Ovary (tissue), 9 donors: ENCODE results near the gene CELF2. TPM values are rescaled to one million over a fixed set of nuclear protein-coding genes. Genes with fewer than 3 reads are reported as not detected.

Source experiments
- DNase-seq, 5 donors: peaks; one replicate each; pipeline ENCODE4 v3.0.0-alpha.2; 2019 to 2020
- H3K27ac ChIP-seq, 2 donors: fragments of 200-600 bp; one replicate each; pipeline versions ENCODE4 v1.5.1 to v1.8.0; 2019 to 2022
- H3K27me3 ChIP-seq: fragments of 200-600 bp; one replicate; pipeline ENCODE4 v1.8.0; 2022
- H3K36me3 ChIP-seq: fragments of 200-600 bp; sonication (generic); one replicate; pipeline ENCODE4 v1.5.1; 2019
- H3K4me1 ChIP-seq: one replicate; pipeline ENCODE4 v1.8.1; 2013; ENCODE audit warnings: mild to moderate bottlenecking, moderate library complexity; ENCODE audit not compliant: insufficient read depth
- H3K4me3 ChIP-seq: fragments of 200-600 bp; sonication (generic); one replicate; pipeline ENCODE4 v1.5.1; 2017
- H3K9me3 ChIP-seq, 2 donors: fragments of 200-600 bp in 1 of 2; sonication (generic) in 1 of 2; one replicate each; pipeline versions ENCODE4 v1.5.1 to v1.8.1; 2013 to 2019; ENCODE audit warnings: mild to moderate bottlenecking in 1 of 2, moderate library complexity in 1 of 2
- EP300 ChIP-seq: sonication (generic); formaldehyde crosslinking; IDR thresholded peaks from one replicate; pipeline ENCODE4 v1.6.1; 2017; ENCODE audit warnings: antibody characterized with exemption
- POLR2A ChIP-seq: fragments of 450-650 bp; IDR thresholded peaks from one replicate; pipeline ENCODE4 v1.6.1; 2017; ENCODE audit warnings: antibody characterized with exemption, mild to moderate bottlenecking, moderate library complexity
- WGBS, 3 donors: extraction: QIAGEN DNeasy Blood & Tissue Kit in 1 of 3; methylation state at CpG; one replicate each; pipeline versions ENCODE4 v1.1.5 to v1.1.7; 2013 to 2017; 5-methylcytosine and 5-hydroxymethylcytosine counted together
- intact Hi-C, 4 donors: fragments of 100-400 bp; cut with DNase I; formaldehyde crosslinking; loops; one replicate each; pipeline versions ENCODE4 v1.11.0 to v1.15.1; 2022 to 2023
- polyA plus RNA-seq, 2 donors: library from polyadenylated mRNA; stranded (reverse); fragments of 200-250 nt in 1 of 2; fragments of 350-450 nt in 1 of 2; fragmentation: Illumina TruSeq in 1 of 2; extraction: RNeasy Lipid Tissue Mini Kit (QIAGEN cat#74804) in 1 of 2; gene quantifications; one replicate each; pipeline ENCODE4 v1.2.3, GENCODE V29; 2013 to 2014
- total RNA-seq, 7 donors: library from RNA; depleted of rRNA in 2 of 7; stranded (reverse); fragments of >200 nt in 2 of 7; fragmentation: NEBNext Ultra II Directional in 3 of 7; extraction: Animal tissue kit (Norgen Biotek cat#: 25700) in 3 of 7; gene quantifications; one replicate each; pipeline versions ENCODE4 v1.1.0 to v1.2.4, GENCODE V29; 2016 to 2023
- TF ChIP-seq, protein P1 (sequence below), 3 donors: fragments of 450-650 bp in 2 of 3; fragments of 200-600 bp in 1 of 3; IDR thresholded peaks; one replicate each; pipeline versions ENCODE4 v1.5.1 to v1.8.0; 2016 to 2022; ENCODE audit warnings: antibody characterized with exemption in 3 of 3, mild to moderate bottlenecking in 1 of 3
- donor health status: DM: no; HTN: no; CAD: no; lungs with moderate emphysema.
- donor health status: DM: no; HTN: no; CAD: no.
- donor health status: Bipolar disorder and iron deficiency.
- donor health status: DM: yes; HTN: yes; CAD: no.
- donor health status: DM: no; HTN: no; CAD: no.
- donor health status: DM: yes; HTN: yes; CAD: no.

Gene CELF2
- total and polyA plus RNA-seq, 9 donors: 38.8 to 107 (median 69.0) TPM

DNA sequence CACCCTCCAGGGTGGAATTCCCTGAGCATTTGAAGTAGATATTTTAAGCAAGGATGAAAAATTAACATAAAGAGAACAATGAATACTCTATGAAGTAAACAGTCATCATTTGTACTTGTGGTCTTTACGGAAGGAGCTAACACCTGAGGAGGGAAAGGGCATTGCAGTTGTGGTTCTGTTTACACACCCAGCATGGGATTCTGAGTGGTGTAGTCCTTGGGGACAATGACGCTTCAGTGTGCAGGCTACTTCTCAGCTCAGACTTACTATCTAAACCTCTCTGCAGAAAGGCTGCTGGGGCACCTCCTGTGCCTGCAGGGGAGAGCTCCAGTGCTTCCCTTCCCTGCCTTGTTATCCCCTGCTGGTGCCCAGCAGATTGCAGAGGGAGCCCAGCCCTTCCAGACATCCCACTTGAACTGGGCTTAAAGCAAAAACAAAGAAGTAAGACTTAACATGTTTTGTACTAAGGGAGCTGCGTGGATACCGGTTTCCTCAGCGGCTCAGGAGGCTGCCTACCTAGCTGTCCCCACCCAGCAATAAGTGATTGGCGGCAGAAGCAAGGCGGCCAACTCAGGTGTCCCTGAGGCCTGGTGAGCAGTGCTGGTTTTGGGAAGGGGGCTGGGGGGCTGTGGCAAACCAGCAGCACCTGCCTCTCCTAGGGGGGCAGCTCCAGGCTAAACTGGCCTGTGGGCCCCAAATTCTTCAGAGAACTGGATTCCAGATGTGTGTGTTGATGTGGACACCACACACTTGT lies 89.1 kb downstream of the CELF2 start:
- intact Hi-C loops: no loop called here
- no peak for DNase-seq
- 89 to 97% (median 96%) methylated on average over 7 of the region's 7 CpGs for WGBS, 3 donors

DNA sequence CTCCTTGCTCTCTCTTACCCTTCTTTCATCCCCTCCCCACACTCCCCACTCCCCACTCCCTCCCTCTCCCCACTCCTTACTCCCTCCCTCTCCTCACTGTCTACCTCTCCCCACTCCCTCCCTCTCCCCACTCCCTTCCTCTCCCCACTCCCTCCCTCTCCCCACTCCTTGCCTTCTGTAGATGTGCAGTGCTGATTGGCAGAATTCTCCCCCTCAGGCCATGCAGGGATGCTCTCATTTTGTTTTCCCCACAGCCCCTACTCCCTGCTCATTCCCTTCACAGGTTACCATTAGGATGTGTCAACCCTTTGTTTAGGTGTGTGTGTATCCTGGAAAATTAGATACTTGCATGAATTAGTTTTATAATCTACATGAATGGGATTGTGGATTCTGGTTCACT lies 90.3 kb downstream of the CELF2 start:
- H3K4me3 ChIP-seq: no peak overlapping the region
- no peaks in the 10 kb centered on the region for H3K9me3 ChIP-seq
- peaks cover 5% of the 10 kb centered on the region for H3K4me1 ChIP-seq
- H3K27me3 ChIP-seq: no peaks in the 10 kb centered on the region
- no peaks in the 10 kb centered on the region for H3K36me3 ChIP-seq
- DNase-seq: no peak
- H3K27ac ChIP-seq: no peak overlapping the region
- TF ChIP-seq EP300: no peak
- TF ChIP-seq, protein P1, sequence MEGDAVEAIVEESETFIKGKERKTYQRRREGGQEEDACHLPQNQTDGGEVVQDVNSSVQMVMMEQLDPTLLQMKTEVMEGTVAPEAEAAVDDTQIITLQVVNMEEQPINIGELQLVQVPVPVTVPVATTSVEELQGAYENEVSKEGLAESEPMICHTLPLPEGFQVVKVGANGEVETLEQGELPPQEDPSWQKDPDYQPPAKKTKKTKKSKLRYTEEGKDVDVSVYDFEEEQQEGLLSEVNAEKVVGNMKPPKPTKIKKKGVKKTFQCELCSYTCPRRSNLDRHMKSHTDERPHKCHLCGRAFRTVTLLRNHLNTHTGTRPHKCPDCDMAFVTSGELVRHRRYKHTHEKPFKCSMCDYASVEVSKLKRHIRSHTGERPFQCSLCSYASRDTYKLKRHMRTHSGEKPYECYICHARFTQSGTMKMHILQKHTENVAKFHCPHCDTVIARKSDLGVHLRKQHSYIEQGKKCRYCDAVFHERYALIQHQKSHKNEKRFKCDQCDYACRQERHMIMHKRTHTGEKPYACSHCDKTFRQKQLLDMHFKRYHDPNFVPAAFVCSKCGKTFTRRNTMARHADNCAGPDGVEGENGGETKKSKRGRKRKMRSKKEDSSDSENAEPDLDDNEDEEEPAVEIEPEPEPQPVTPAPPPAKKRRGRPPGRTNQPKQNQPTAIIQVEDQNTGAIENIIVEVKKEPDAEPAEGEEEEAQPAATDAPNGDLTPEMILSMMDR (IDR thresholded peaks at IDR 0.05): no peak
- no peak for TF ChIP-seq POLR2A
- intact Hi-C loops: no loop called here

More for the DNA sequence above, 89.1 kb downstream of the CELF2 start:
- no peak overlapping the region for H3K27ac ChIP-seq
- H3K27me3 ChIP-seq: no peaks in the 10 kb centered on the region
- H3K36me3 ChIP-seq: no peaks in the 10 kb centered on the region
- no peaks in the 10 kb centered on the region for H3K9me3 ChIP-seq
- TF ChIP-seq POLR2A: no peak
- TF ChIP-seq EP300: no peak
- TF ChIP-seq, protein P1 (IDR thresholded peaks at IDR 0.05): no peak
- no peak overlapping the region for H3K4me3 ChIP-seq
- H3K4me1 ChIP-seq: peaks cover 7% of the 10 kb centered on the region

DNA sequence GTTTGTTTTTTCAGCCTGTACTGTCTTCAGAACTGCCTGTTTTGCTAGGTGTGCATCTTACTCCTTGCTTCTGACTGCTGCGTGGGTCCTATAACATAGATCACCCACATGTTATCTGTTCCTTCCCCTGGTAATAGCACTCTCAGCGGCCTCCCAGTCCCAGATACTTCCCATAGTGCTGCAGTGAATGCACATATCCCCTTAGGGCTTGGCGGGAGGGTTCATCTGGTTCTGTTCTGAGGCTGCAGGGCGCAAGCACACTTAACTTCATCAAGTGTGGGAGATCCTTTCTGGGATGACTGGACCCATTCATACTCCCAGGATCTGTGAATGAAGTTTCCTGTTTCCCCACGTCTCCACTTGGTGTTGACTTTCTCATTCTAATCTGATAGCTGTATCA lies 90.7 kb downstream of the CELF2 start:
- H3K9me3 ChIP-seq: no peaks in the 10 kb centered on the region
- no peak overlapping the region for H3K4me3 ChIP-seq
- TF ChIP-seq, protein P1 (IDR thresholded peaks at IDR 0.05): no peak
- TF ChIP-seq POLR2A (no peak), EP300 (no peak)
- no peak for DNase-seq
- WGBS, 3 donors: 94 to 96% (median 96%) methylated on average over 5 of the region's 5 CpGs
- H3K27ac ChIP-seq: no peak overlapping the region
- intact Hi-C loops: no loop called here
- H3K36me3 ChIP-seq: no peaks in the 10 kb centered on the region
- H3K27me3 ChIP-seq: no peaks in the 10 kb centered on the region
- peaks cover 5% of the 10 kb centered on the region for H3K4me1 ChIP-seq

DNA sequence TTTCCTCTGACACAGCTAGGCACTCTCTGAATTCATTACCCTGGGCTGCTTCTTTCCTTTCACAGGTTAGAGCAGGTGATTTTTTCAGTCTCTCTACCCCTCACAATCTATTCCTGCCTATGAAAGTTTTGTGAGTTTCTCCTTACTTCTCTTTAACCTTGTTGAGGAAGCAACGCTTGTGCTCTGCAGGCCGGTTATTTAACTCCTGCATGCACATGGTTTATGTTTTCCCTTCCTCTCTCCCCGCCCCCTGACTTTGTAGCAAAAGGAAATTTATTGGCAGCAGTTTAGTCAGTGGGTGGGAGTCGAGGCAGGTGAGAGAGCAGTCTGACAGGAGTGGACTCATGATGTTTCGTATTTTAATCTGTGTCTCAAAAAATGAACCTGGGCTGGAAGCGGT lies 91.9 kb downstream of the CELF2 start:
- DNase-seq: no peak
- Histone ChIP-seq H3K4me1 (peaks cover 5% of the 10 kb centered on the region), H3K36me3 (no peaks in the 10 kb centered on the region), H3K4me3 (no peak overlapping the region), H3K27ac (no peak overlapping the region), H3K9me3 (no peaks in the 10 kb centered on the region), H3K27me3 (no peaks in the 10 kb centered on the region)
- 93 to 97% (median 95%) methylated on average over 6 of the region's 6 CpGs for WGBS, 3 donors
- no peak for TF ChIP-seq POLR2A
- TF ChIP-seq EP300: no peak
- TF ChIP-seq, protein P1 (IDR thresholded peaks at IDR 0.05): no peak
- intact Hi-C loops: no loop called here
